Sigmoid colon (tissue), 7 donors: ENCODE measurements around the gene ANO9. TPM values are rescaled to one million over a fixed set of nuclear protein-coding genes. Genes with fewer than 3 reads are reported as not detected.
"Not testable (repeated sequence)": the region's sequence is repeated elsewhere in the genome, so short reads cannot be mapped to it uniquely, and the experiment has no call there.

Experiments
- DNase-seq: peaks from one replicate; pipeline ENCODE4 v3.0.0-alpha.2; 2019
- H3K27ac ChIP-seq, 4 donors: fragments of 200-600 bp; sonication (generic); one replicate each; pipeline ENCODE4 v1.5.1; 2016 to 2019; ENCODE audit warnings: mild to moderate bottlenecking in 1 of 4
- H3K27me3 ChIP-seq, 3 donors: fragments of 200-600 bp; sonication (generic); one replicate each; pipeline ENCODE4 v1.5.1; 2019; ENCODE audit warnings: mild to moderate bottlenecking in 1 of 3
- H3K36me3 ChIP-seq, 4 donors: fragments of 200-600 bp; sonication (generic); one replicate each; pipeline ENCODE4 v1.5.1; 2016 to 2019
- H3K4me1 ChIP-seq, 4 donors: fragments of 200-600 bp; sonication (generic); one replicate each; pipeline ENCODE4 v1.5.1; 2017 to 2019
- H3K4me3 ChIP-seq, 4 donors: fragments of 200-600 bp; sonication (generic); one replicate each; pipeline ENCODE4 v1.5.1; 2017 to 2019; ENCODE audit warnings: mild to moderate bottlenecking in 2 of 4, moderate library complexity in 1 of 4
- H3K9me3 ChIP-seq, 4 donors: fragments of 200-600 bp in 3 of 4; sonication (generic) in 3 of 4; one replicate each; pipeline versions ENCODE4 v1.5.1 to v1.6.1; 2013 to 2019
- CTCF ChIP-seq, 4 experiments: fragments of 450-650 bp in 3 of 4; fragments of 200-600 bp in 1 of 4; IDR thresholded peaks; one replicate each; pipeline ENCODE4 v1.5.1; 2016 to 2019; ENCODE audit warnings: antibody characterized with exemption in 4 of 4, mild to moderate bottlenecking in 3 of 4, moderate library complexity in 2 of 4
- EP300 ChIP-seq, 4 donors: sonication (generic); formaldehyde crosslinking; IDR thresholded peaks; one replicate each; pipeline ENCODE4 v1.6.1; 2017; ENCODE audit warnings: antibody characterized with exemption in 4 of 4
- POLR2A ChIP-seq, 2 donors: fragments of 450-650 bp; IDR thresholded peaks; one replicate each; pipeline ENCODE4 v1.6.1; 2016; ENCODE audit warnings: antibody characterized with exemption in 2 of 2, mild to moderate bottlenecking in 2 of 2, moderate library complexity in 2 of 2
- POLR2AphosphoS5 ChIP-seq, 4 donors: sonication (generic); formaldehyde crosslinking; IDR thresholded peaks; one replicate each; pipeline ENCODE4 v1.6.1; 2017; ENCODE audit warnings: antibody characterized with exemption in 4 of 4
- WGBS, 2 donors: extraction: QIAGEN DNeasy Blood & Tissue Kit; methylation state at CpG; one replicate each; pipeline ENCODE4 v1.1.7; 2013; 5-methylcytosine and 5-hydroxymethylcytosine counted together
- intact Hi-C: fragments of 100-400 bp; cut with DNase I; formaldehyde crosslinking; loops from one replicate; pipeline ENCODE4 v1.15.1; 2023
- polyA plus RNA-seq, 3 donors: library from polyadenylated mRNA; stranded (reverse); fragments of 200-250 nt; gene quantifications; one replicate each; pipeline ENCODE4 v1.2.3, GENCODE V29; 2013
- total RNA-seq, 4 donors: library from RNA; depleted of rRNA; stranded (reverse); fragments of >200 nt; gene quantifications; one replicate each; pipeline ENCODE4 v1.1.0, GENCODE V29; 2016
- donor health status: healthy with polysubstance abuse.
- donor health status: Bipolar disorder and iron deficiency.
- donor health status: healthy.

ANO9 gene
- total and polyA plus RNA-seq, 7 donors, result 0.14 to 123 (median 2.5) TPM

- no peak overlapping the region for H3K4me3 ChIP-seq
- H3K27ac ChIP-seq, result no peak overlapping the region
- H3K9me3 ChIP-seq, result no peaks in the 10 kb centered on the region
- H3K4me1 ChIP-seq, result peaks cover 0 to 18% (median 15%) of the 10 kb centered on the region in 4 donors
- no peak for TF ChIP-seq POLR2A (IDR thresholded peaks at IDR 0.05)
- no peak for TF ChIP-seq EP300 (IDR thresholded peaks at IDR 0.05)
- TF ChIP-seq CTCF (IDR thresholded peaks at IDR 0.05), result no peak
- TF ChIP-seq POLR2AphosphoS5 (IDR thresholded peaks at IDR 0.05), result no peak
- intact Hi-C loops, result no loop called here
- H3K36me3 ChIP-seq, result no peaks in the 10 kb centered on the region
- no peaks in the 10 kb centered on the region for H3K27me3 ChIP-seq
- 91 to 94% methylated on average over 13 of the region's 13 CpGs for WGBS, 2 donors
- DNase-seq, result no peak
Measured at GRCh38 chr11:472272-472671, 30.5 kb upstream of the ANO9 start.

- Histone ChIP-seq H3K27ac (no peak overlapping the region), H3K4me3 (no peak overlapping the region), H3K4me1 (peaks cover 0 to 18% (median 15%) of the 10 kb centered on the region in 4 donors), H3K36me3 (no peaks in the 10 kb centered on the region), H3K27me3 (no peaks in the 10 kb centered on the region), H3K9me3 (no peaks in the 10 kb centered on the region)
- 97 to 98% methylated on average over 61 of the region's 61 CpGs for WGBS, 2 donors
- intact Hi-C loops, result no loop called here
- no peak for DNase-seq
- TF ChIP-seq CTCF (IDR thresholded peaks at IDR 0.05) (no peak), EP300 (IDR thresholded peaks at IDR 0.05) (no peak), POLR2AphosphoS5 (IDR thresholded peaks at IDR 0.05) (no peak), POLR2A (IDR thresholded peaks at IDR 0.05) (no peak)
Measured at GRCh38 chr11:471468-472145, 29.8 kb upstream of the ANO9 start.

- peak in 2 of 4 experiments; percentile 23 to 26 for TF ChIP-seq CTCF (IDR thresholded peaks at IDR 0.05)
- no peak for TF ChIP-seq POLR2A (IDR thresholded peaks at IDR 0.05)
- TF ChIP-seq EP300 (IDR thresholded peaks at IDR 0.05), result peak in 2 of 4 donors; percentile 39 to 40
- peak; percentile 32 to 74 (median 61) for TF ChIP-seq POLR2AphosphoS5 (IDR thresholded peaks at IDR 0.05)
- 66 to 72% methylated on average over 28 of the region's 28 CpGs for WGBS, 2 donors
- peak overlapping the region; percentile 71 to 86 (median 82) for H3K27ac ChIP-seq
- intact Hi-C loops, result loop anchor here (2.0 kb wide), 1 partner anchor 19 kb away; the partner anchor contains the start of gene PTDSS2
- H3K4me3 ChIP-seq, result peak overlapping the region; percentile 10 to 37 (median 34)
- no peaks in the 10 kb centered on the region for H3K27me3 ChIP-seq
- peaks cover 0 to 18% (median 15%) of the 10 kb centered on the region in 4 donors for H3K4me1 ChIP-seq
- DNase-seq, result peak; percentile 89
- H3K9me3 ChIP-seq, result no peaks in the 10 kb centered on the region
- peaks cover 0 to 8% (median 0%) of the 10 kb centered on the region in 4 donors for H3K36me3 ChIP-seq
Measured at GRCh38 chr11:469684-470560, 28.1 kb upstream of the ANO9 start.

- intact Hi-C loops, result loop anchor here (2.0 kb wide), 1 partner anchor 18 kb away; the partner anchor contains the start of gene PTDSS2
- H3K27ac ChIP-seq, result peak overlapping the region; percentile 71 to 86 (median 82)
- not testable (repeated sequence) for DNase-seq, H3K27me3 ChIP-seq, H3K9me3 ChIP-seq
- peaks cover 0 to 18% (median 15%) of the 10 kb centered on the region in 4 donors for H3K4me1 ChIP-seq
- 44 to 56% methylated on average over 19 of the region's 19 CpGs for WGBS, 2 donors
- H3K4me3 ChIP-seq, result peak overlapping the region; percentile 10 to 37 (median 34)
- peaks cover 0 to 11% (median 4%) of the 10 kb centered on the region in 4 donors for H3K36me3 ChIP-seq
Measured at GRCh38 chr11:469026-469683, 27.3 kb upstream of the ANO9 start.
